HG03571 (cell line): Measurements from ENCODE around the gene FXYD2.

Experiments
- ATAC-seq: cut with Tn5 transposase; IDR thresholded peaks from one replicate; pipeline ENCODE4 v1.9.1; 2021; ENCODE audit not compliant: unreplicated experiment

Gene FXYD2

GRCh38 chr11:117770061-117770460 is 54.5 kb downstream of the FXYD2 start:
- no peak for ATAC-seq
